Omental fat pad (tissue), 4 donors: ENCODE measurements around the gene GAL3ST3. TPM values are rescaled to one million over a fixed set of nuclear protein-coding genes. Genes with fewer than 3 reads are reported as not detected.
"Not testable (repeated sequence)": the region's sequence is repeated elsewhere in the genome, so short reads cannot be mapped to it uniquely, and the experiment has no call there.

Experiments used
- ATAC-seq: fragments of 150-250 bp; one replicate; pipeline ENCODE4 v1.9.1; 2016; ENCODE audit warnings: mild to moderate bottlenecking, moderate library complexity; ENCODE audit not compliant: low FRiP score
- DNase-seq: peaks from one replicate; pipeline ENCODE4 v3.0.0-alpha.2; 2019; ENCODE audit warnings: low spot score
- CTCF ChIP-seq, 3 donors: fragments of 450-650 bp; IDR thresholded peaks; one replicate each; pipeline ENCODE4 v1.5.1; 2016 to 2017; ENCODE audit warnings: antibody characterized with exemption in 3 of 3, mild to moderate bottlenecking in 3 of 3, moderate library complexity in 2 of 3
- total RNA-seq, 4 donors: library from RNA; depleted of rRNA; stranded (reverse); fragments of >200 nt; gene quantifications; one replicate each; pipeline ENCODE4 v1.1.0, GENCODE V29; 2016

The GAL3ST3 gene
- total RNA-seq, 4 donors from 2014 or later: 0.19 to 1.2 TPM; not detected in 2

GRCh38 chr11:66012371-66012945, 36.5 kb downstream of the GAL3ST3 start:
- DNase-seq: no peak
- ATAC-seq: no peak
- TF ChIP-seq CTCF (IDR thresholded peaks at IDR 0.05): no peak

- ATAC-seq (no peak), DNase-seq (no peak)
- TF ChIP-seq CTCF (IDR thresholded peaks at IDR 0.05): no peak
These were observed 37.1 kb downstream of the GAL3ST3 start, which contains the start of gene CST6 for GRCh38 chr11:66011785-66012303. CST6 (plus strand) TSS chr11:66012008; CDS start chr11:66012045, 37 bp downstream.

GRCh38 chr11:66011239-66011784, 37.6 kb downstream of the GAL3ST3 start:
- DNase-seq (no peak), ATAC-seq (no peak)
- TF ChIP-seq CTCF (IDR thresholded peaks at IDR 0.05): no peak

GRCh38 chr11:66010036-66010435, 38.9 kb downstream of the GAL3ST3 start:
- not testable (repeated sequence) for ATAC-seq, DNase-seq

GRCh38 chr11:66008468-66009101, 40.4 kb downstream of the GAL3ST3 start:
- no peak for ATAC-seq
- no peak for TF ChIP-seq CTCF (IDR thresholded peaks at IDR 0.05)
- DNase-seq: no peak

GRCh38 chr11:66008095-66008467, 40.9 kb downstream of the GAL3ST3 start:
- no peak for TF ChIP-seq CTCF (IDR thresholded peaks at IDR 0.05)
- ATAC-seq: no peak
- DNase-seq: no peak

- no peak for ATAC-seq
These were observed 41.7 kb downstream of the GAL3ST3 start for GRCh38 chr11:66007201-66007634.

More at GRCh38 chr11:66007201-66007634, 41.7 kb downstream of the GAL3ST3 start:
- no peak for TF ChIP-seq CTCF (IDR thresholded peaks at IDR 0.05)
- no peak for DNase-seq
